Measurements from ENCODE around the gene CCDC102B.

Gene CCDC102B

DNA sequence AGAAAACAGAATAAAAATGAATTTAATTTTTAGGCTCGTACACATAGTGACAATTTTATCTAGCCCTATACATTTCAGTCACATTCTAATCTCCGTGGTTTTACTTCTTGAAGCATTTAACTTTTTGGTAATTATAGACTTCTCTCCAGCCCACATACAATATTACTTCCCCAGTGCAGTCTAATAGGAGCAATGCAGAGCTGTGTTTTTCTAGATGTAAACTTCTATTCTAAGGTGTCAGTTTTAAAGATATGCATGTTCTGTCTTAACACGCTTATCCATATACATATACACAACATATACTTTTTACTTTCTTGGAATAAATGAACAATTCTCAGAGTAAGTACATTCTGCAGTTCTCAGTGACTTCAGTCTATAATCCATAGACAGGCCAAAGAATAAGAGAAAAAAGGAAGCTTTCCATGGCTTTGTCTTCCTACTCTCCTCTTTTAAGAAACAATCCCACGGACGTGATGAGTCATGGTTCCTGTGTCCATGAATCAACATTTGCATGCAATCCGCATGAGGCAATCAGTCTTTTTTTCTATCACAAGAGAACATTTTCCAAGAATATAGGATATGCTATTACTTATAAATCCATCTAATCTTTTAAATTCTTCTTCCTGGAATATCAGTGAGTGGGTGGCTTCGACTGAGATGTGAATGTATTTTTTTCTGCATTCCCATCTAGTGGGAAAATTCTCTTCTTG, 42.8 kb downstream of the CCDC102B start:
- H3K4me3 ChIP-seq (ENCODE audit: low read depth, low read length), result no peak overlapping the region
- peak; percentile 95 for DNase-seq (ENCODE audit: low read depth)
- no peak for TF ChIP-seq CTCF (conservative IDR thresholded peaks at IDR 0.05; ENCODE audit: low read depth, low read length)

- DNase-seq (ENCODE audit: low read depth), result peak; percentile 47
- H3K4me3 ChIP-seq (ENCODE audit: low read depth, low read length), result no peak overlapping the region
- TF ChIP-seq CTCF (conservative IDR thresholded peaks at IDR 0.05; ENCODE audit: low read depth, low read length), result no peak
Observed at GRCh38 chr18:68841301-68841700, 43.4 kb downstream of the CCDC102B start.

DNA sequence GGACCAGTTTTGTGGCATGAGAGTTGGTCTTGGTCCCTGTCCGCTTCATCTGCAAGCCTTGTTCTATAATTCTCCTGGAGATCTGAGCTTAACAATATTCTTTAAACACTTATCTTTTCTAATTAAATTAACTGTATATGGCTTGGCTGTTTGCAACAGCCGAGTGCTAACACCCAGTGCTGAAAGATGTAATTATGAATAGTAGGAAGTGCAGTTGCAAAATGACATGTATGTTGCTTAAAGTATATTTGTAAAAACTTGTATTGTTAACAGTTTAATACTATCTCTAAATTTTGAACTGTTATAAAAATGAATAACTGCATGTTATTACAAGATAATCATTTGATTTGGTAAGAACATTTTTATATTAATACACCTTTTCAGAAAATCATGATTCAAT, 45.1 kb downstream of the CCDC102B start:
- DNase-seq (ENCODE audit: low read depth), result no peak

GRCh38 chr18:68843473-68844089, 45.7 kb downstream of the CCDC102B start:
- peak; percentile 25 for DNase-seq (ENCODE audit: low read depth)
- no peak overlapping the region for H3K4me3 ChIP-seq (ENCODE audit: low read depth, low read length)
- TF ChIP-seq CTCF (conservative IDR thresholded peaks at IDR 0.05; ENCODE audit: low read depth, low read length), result peak; percentile 43

More for the DNA sequence above, 45.1 kb downstream of the CCDC102B start:
- H3K4me3 ChIP-seq (ENCODE audit: low read depth, low read length), result no peak overlapping the region
- TF ChIP-seq CTCF (conservative IDR thresholded peaks at IDR 0.05; ENCODE audit: low read depth, low read length), result no peak

DNA sequence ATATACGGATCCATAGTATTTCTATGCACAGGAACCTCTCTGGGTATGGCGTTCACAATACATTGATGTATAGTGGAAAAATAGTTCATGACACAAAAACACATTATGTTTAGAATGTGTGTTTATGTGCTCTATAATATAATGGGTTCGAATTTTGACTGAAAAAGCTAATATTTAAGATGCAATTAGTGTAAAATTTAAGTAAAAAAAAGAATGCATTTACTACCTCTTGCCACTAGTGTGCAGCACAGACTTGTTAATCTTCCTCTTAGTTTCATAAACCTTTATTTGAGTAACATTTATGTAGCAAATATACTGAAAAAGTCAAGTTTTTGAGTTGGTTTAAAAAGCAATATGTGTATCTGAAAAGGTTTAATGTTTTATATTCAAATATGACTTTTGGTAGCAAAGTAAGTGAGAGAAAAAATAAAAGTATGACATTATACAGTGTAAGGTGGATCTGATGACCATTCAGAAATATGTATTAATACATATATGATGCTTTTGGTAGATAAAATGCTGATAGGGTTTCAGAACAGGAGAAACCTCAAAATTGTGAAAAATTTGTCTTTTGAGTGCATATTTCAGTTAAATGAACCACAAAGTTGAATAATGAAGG, 49.4 kb downstream of the CCDC102B start:
- DNase-seq (ENCODE audit: low read depth), result peak; percentile 71
- TF ChIP-seq CTCF (conservative IDR thresholded peaks at IDR 0.05; ENCODE audit: low read depth, low read length), result peak; percentile 68
- no peak overlapping the region for H3K4me3 ChIP-seq (ENCODE audit: low read depth, low read length)

GRCh38 chr18:68848242-68848641, 50.4 kb downstream of the CCDC102B start:
- TF ChIP-seq CTCF (conservative IDR thresholded peaks at IDR 0.05; ENCODE audit: low read depth, low read length), result no peak
- H3K4me3 ChIP-seq (ENCODE audit: low read depth, low read length), result no peak overlapping the region
- no peak for DNase-seq (ENCODE audit: low read depth)

Data from choroid plexus epithelial cell (primary cell).